HUES64 (cell line): ENCODE data around the gene LRRC38.
A peak's percentile ranks its signal among the peaks of the same experiment; 100 is the strongest.

Experiments used
- H3K27ac ChIP-seq: 2 replicates; pipeline ENCODE4 v1.7.0; 2013; ENCODE audit warnings: low read depth, low read length, inconsistent platforms
- H3K27me3 ChIP-seq: 2 replicates; pipeline ENCODE4 v1.6.1; 2013; ENCODE audit warnings: mild to moderate bottlenecking, low read length; ENCODE audit not compliant: insufficient read depth
- H3K36me3 ChIP-seq: 2 replicates; pipeline ENCODE4 v1.6.1; 2013; ENCODE audit warnings: mild to moderate bottlenecking, low read length; ENCODE audit not compliant: insufficient read depth
- H3K4me1 ChIP-seq: 2 replicates; pipeline ENCODE4 v1.6.1; 2013; ENCODE audit warnings: mild to moderate bottlenecking, low read length, moderate library complexity; ENCODE audit not compliant: insufficient read depth
- H3K4me3 ChIP-seq: 2 replicates; pipeline ENCODE4 v1.5.1; 2013; ENCODE audit warnings: mild to moderate bottlenecking, low read length, moderate library complexity
- H3K9ac ChIP-seq: 2 replicates; pipeline ENCODE4 v1.6.1; 2013; ENCODE audit warnings: mild to moderate bottlenecking, low read depth, low read length
- H3K9me3 ChIP-seq: 2 replicates; pipeline ENCODE4 v1.6.1; 2013; ENCODE audit warnings: low read depth, low read length; ENCODE audit not compliant: insufficient read depth
- WGBS: fragments of 150-250, 120-280 bp; methylation state at CpG from one replicate; pipeline ENCODE4 v1.1.7; 2013; ENCODE audit warnings: missing lambda C conversion rate; 5-methylcytosine and 5-hydroxymethylcytosine counted together

Gene LRRC38

DNA sequence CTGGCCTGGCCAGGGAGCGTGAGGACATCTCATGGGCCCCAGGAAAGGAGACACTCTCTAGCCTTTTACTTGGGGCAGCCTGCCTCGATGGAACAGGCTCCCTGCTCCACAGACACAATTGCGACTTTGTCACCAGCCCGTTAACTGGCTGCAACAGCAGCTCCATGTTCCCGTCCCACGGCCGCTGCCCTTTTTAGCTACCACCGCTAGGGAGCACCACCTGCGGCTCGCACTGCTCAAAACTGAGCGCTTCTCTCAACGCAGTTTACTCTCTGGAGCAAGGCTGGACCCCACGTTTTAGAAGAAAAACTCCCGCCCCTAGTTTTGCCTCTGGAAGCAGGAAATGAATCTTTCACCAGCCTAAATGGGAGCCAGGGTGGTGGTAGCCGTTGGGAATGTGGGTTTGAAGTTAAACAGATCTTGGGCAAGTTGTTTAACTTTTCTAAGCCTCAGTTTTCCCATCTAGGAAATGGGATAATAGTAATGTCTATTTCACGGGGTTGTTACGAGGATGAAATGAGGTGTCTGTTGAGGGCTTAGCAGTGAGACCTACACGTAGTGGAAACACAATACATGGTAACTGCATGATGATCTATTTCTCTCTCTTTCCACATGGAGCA lies 3.5 kb upstream of the LRRC38 start:
- Histone ChIP-seq H3K27ac (no peak overlapping the region), H3K4me1 (peaks cover 3% of the 10 kb centered on the region), H3K9me3 (0 out of 2 replicates have a peak, but pooled peaks cover 3% of the 10 kb centered on the region), H3K36me3 (no peaks in the 10 kb centered on the region), H3K27me3 (peaks cover 57% of the 10 kb centered on the region), H3K4me3 (no peak overlapping the region), H3K9ac (no peak overlapping the region)
- 26% methylated on average over 18 of the region's 18 CpGs for WGBS

DNA sequence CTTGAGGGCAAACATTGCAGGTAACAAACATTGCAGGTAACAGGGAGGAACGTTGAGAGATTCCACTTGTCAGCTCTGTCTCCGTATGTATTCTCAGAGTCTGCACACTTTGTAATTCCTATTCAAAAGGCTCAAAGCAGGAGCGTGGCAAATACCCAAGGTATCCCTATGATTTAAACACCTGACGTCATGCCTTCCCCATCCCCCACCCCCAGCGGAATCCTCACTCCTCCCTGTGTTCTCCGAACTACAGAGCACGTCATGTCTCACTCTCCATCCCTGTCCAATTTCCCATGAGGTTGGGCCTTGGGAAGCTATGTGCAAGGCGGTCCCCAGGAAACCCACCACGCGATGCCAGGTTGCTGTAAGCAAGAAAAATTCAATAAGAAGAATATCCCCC lies 2.8 kb upstream of the LRRC38 start:
- 80% methylated on average over 10 of the region's 10 CpGs for WGBS
- H3K4me3 ChIP-seq: no peak overlapping the region

DNA sequence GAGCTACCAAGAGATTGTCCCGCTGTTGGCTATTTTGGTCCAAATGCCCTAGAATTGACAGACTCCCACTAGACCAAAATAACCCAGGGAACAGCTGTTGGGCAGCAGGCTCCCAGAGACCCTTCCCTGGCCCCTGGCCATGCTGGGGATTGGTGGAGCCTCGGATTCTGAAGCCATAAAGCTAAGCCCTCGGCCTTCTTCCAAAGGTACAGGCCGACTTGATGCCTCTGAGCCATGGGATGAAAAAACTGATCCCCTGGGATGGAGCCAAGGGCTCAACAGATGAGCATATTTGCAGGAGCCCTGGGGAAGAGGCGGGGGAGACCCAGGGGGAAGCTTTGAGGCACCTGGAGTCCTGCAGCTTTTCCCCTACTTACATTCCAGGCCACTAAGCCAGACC lies 1.0 kb upstream of the LRRC38 start:
- H3K27ac ChIP-seq: no peak overlapping the region
- H3K9ac ChIP-seq: no peak overlapping the region
- 0 out of 2 replicates have a peak, but pooled peaks cover 3% of the 10 kb centered on the region for H3K9me3 ChIP-seq
- H3K4me3 ChIP-seq: no peak overlapping the region
- H3K27me3 ChIP-seq: peaks cover 82% of the 10 kb centered on the region
- 73% methylated on average over 5 of the region's 5 CpGs for WGBS
- H3K36me3 ChIP-seq: no peaks in the 10 kb centered on the region
- peaks cover 5% of the 10 kb centered on the region for H3K4me1 ChIP-seq

More for the DNA sequence above, 2.8 kb upstream of the LRRC38 start:
- Histone ChIP-seq H3K9me3 (0 out of 2 replicates have a peak, but pooled peaks cover 3% of the 10 kb centered on the region), H3K4me1 (peaks cover 5% of the 10 kb centered on the region), H3K27ac (no peak overlapping the region), H3K36me3 (no peaks in the 10 kb centered on the region), H3K9ac (no peak overlapping the region), H3K27me3 (peaks cover 64% of the 10 kb centered on the region)

DNA sequence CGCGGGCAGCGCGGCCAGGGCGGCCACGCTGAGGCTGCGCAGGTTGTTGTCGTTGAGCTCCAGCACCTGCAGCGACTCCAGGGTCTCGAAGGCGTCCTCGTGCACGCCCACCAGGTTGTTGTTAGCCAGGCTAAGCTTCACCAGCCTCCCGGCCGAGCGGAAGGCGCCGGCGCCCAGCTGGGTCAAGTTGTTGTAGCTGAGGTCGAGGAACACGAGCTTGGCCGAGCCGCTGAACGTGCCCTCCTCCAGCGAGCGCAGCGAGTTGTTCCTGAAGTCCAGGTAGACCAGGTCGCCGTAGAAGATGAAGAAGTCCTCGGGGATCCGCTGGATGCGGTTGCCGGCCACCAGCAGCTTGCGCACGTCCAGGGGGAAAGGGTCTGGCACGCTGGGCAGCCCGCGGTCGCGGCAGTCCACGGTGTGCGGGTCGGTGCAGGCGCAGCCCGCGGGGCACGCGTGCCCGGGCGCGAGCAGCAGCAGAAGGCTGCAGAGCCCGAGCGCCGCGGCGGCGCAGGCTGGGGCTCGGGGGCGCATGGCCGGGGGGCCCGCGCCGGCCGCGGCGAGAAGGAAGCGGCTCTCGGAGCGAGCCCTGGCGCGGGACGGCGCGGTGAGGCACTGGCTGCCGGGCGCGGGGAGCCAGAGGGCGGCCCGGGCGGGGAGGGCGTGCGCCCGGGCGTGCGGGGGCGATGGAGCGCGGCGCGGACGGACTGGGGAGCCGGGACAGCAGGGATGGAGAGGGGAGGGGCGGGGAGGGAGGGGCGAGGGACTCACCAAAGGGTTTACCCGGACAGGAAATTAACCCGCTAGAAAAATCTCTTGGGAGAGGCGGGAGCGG lies 524 bp downstream of the LRRC38 start:
- WGBS: 2% methylated on average over 98 of the region's 98 CpGs
- Histone ChIP-seq H3K4me3 (peak overlapping the region; percentile 49), H3K9me3 (no peaks in the 10 kb centered on the region)

DNA sequence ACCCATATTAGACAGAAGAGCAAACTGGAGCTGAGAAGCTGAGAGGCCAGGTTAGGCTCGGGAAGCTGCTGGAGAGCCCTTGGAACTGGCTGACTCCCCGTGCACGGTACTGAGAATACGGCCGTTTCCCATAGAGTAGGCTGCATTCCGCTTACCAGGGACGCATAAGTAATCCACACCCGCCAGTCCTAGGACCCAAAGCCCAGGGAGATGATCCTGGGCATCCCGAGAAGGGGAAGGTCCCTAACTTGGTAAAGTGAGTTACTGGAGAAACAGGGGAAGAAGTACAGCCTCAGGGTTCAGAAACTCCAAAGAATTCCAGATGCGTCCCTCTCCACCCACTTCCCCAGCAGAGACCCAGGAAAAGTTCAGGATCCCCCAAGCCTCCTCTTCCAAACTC lies 1.3 kb downstream of the LRRC38 start:
- Histone ChIP-seq H3K27me3 (peaks cover 88% of the 10 kb centered on the region), H3K36me3 (no peaks in the 10 kb centered on the region), H3K9me3 (no peaks in the 10 kb centered on the region), H3K4me3 (peak overlapping the region; percentile 49; the same call in 1 of the 2 replicates), H3K27ac (no peak overlapping the region), H3K4me1 (peaks cover 5% of the 10 kb centered on the region), H3K9ac (no peak overlapping the region)
- WGBS: 17% methylated on average over 10 of the region's 10 CpGs

More for the DNA sequence above, 524 bp downstream of the LRRC38 start:
- H3K4me1 ChIP-seq: peaks cover 5% of the 10 kb centered on the region
- no peaks in the 10 kb centered on the region for H3K36me3 ChIP-seq
- H3K27me3 ChIP-seq: peaks cover 94% of the 10 kb centered on the region
- H3K9ac ChIP-seq: no peak overlapping the region
- no peak overlapping the region for H3K27ac ChIP-seq

DNA sequence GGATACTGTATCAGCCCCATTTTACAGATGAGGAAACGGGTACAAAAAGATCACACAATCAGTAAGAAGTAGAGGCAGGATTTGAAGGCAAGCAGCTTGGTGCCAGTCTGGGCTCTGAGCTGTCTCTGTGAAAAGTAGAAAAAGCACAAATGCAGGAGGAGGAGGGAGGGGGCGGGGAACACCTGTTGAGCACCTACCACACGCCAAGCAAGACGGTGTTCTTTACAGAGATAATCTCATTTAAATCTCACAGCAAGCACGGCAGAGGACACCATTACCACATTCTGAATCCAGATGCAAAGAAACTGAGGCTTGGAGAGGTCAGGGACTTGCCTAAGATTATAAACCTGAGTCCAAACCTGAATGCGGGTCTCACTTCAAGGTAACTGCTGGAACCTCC lies 3.3 kb downstream of the LRRC38 start:
- Histone ChIP-seq H3K9ac (no peak overlapping the region), H3K36me3 (no peaks in the 10 kb centered on the region), H3K27me3 (peaks cover 72% of the 10 kb centered on the region), H3K4me3 (no peak overlapping the region), H3K4me1 (peaks cover 6% of the 10 kb centered on the region), H3K27ac (no peak overlapping the region), H3K9me3 (no peaks in the 10 kb centered on the region)
- 68% methylated on average over 5 of the region's 6 CpGs for WGBS

DNA sequence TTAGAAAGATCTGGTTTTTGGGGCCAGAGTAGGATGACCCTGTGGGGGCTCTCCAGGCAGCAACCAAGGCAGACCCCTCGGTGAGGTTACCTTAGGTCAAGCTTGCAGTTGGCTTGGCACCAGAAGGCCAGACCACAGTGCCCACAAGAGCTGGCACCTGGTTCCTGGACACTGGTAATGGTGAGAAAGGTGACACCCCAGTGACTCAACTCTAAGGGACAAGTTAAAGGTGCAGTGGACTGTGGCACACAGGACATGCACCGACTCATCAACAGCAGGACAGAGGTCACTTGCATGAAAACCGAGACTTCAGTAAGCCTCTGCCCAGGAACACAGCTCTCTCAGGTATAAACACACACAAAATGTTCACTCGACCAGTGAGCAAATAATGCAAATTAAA lies 6.7 kb downstream of the LRRC38 start:
- no peaks in the 10 kb centered on the region for H3K9me3 ChIP-seq
- peaks cover 41% of the 10 kb centered on the region for H3K27me3 ChIP-seq
- H3K9ac ChIP-seq: no peak overlapping the region
- 92% methylated on average over 4 of the region's 4 CpGs for WGBS
- H3K4me1 ChIP-seq: peaks cover 9% of the 10 kb centered on the region; the same call in 1 of the 2 replicates
- H3K4me3 ChIP-seq: no peak overlapping the region
- no peaks in the 10 kb centered on the region for H3K36me3 ChIP-seq
- H3K27ac ChIP-seq: no peak overlapping the region

DNA sequence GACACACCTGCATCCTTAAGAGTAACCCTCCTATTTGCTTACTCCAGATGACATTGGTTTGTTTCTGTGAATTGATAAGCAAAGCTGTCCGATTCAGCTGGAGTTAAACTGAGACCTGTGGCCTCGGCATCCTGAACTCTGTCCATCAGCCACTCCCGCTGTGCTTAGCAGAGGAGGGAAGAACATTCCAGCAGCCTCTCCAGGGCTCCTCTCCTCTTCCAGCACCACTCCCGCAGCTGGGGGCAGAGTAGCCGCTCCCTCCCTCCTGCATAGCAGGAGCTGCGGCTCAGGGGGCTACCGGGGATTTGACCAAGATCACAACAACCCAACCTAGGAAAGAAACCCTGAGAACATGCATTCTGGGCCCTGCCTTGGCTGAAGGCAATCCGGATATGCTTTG lies 8.8 kb downstream of the LRRC38 start:
- H3K4me3 ChIP-seq: no peak overlapping the region
- H3K27ac ChIP-seq: no peak overlapping the region

DNA sequence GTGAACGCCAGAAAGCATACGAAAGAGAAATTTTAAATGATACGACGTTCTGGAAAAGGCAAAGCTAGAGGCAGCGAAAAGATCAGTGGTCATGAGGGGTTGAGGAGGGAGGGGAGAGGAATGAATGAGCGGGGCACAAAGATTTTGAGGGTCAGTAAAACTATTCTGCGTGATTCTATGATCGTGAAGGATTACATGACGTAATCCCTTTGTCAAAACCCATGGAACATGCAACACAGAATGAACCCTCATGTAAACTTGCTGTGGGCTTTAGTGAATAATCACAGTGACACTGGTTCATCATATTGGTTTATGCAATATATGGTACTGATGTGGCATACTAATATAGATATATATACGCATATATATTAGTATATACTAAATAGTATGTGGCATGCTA lies 13.0 kb downstream of the LRRC38 start:
- no peak overlapping the region for H3K4me3 ChIP-seq
- no peaks in the 10 kb centered on the region for H3K9me3 ChIP-seq
- H3K4me1 ChIP-seq: peaks cover 13% of the 10 kb centered on the region; the same call in 1 of the 2 replicates
- H3K27me3 ChIP-seq: peaks cover 6% of the 10 kb centered on the region; the same call in 1 of the 2 replicates
- no peaks in the 10 kb centered on the region for H3K36me3 ChIP-seq
- no peak overlapping the region for H3K27ac ChIP-seq
- no peak overlapping the region for H3K9ac ChIP-seq
- 96% methylated on average over 9 of the region's 10 CpGs for WGBS

More for the DNA sequence above, 8.8 kb downstream of the LRRC38 start:
- Histone ChIP-seq H3K9me3 (no peaks in the 10 kb centered on the region), H3K36me3 (no peaks in the 10 kb centered on the region), H3K4me1 (peaks cover 9% of the 10 kb centered on the region; the same call in 1 of the 2 replicates), H3K9ac (no peak overlapping the region), H3K27me3 (peaks cover 20% of the 10 kb centered on the region)
- WGBS: 33% methylated on average over 8 of the region's 8 CpGs

DNA sequence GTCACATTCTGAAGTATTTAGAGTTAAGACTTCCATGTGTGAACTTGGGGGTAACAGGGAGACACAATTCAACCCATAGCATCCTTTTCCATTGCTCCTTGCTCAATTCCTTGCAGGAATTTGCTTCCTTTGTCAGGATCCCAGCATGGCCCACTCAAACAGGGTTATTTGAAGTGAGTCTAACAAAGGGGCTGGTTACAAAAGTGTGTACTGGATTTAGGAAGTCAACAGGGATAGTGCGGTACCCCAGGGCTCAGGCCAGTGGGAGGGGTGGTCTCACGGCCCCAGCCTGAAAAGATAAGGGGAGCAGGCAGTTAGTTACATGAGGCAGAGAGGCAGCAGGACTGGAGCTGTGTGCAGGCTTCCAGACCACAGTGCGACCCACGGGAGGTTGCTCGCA lies 14.4 kb downstream of the LRRC38 start:
- Histone ChIP-seq H3K9ac (no peak overlapping the region), H3K27ac (peak overlapping the region; percentile 41; the same call in 1 of the 2 replicates), H3K4me3 (no peak overlapping the region), H3K27me3 (no peaks in the 10 kb centered on the region), H3K9me3 (no peaks in the 10 kb centered on the region), H3K36me3 (no peaks in the 10 kb centered on the region), H3K4me1 (0 out of 2 replicates have a peak, but pooled peaks cover 4% of the 10 kb centered on the region)
- 80% methylated on average over 5 of the region's 5 CpGs for WGBS

DNA sequence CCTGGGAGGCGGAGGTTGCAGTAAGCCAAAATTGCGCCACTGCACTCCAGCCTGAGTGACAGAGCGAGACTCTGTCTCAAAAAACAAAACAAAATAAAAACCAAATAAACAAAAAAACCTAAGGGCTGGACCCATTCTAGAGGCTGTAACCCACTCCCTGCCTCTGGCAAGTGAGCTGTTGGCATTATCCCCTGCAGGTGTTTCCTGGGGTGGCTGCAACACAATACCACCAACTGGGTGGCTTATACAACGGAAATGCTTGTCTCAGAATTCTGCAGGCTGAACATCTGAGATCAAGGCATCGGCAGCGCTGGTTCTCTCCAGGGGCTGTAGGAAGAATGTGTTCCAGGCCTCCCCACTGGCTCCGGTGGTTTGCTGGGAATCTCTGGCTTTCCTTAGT lies 15.2 kb downstream of the LRRC38 start:
- Histone ChIP-seq H3K27me3 (no peaks in the 10 kb centered on the region), H3K4me3 (no peak overlapping the region), H3K9ac (no peak overlapping the region), H3K36me3 (no peaks in the 10 kb centered on the region), H3K9me3 (no peaks in the 10 kb centered on the region), H3K4me1 (0 out of 2 replicates have a peak, but pooled peaks cover 4% of the 10 kb centered on the region), H3K27ac (no peak overlapping the region)
- 72% methylated on average over 7 of the region's 7 CpGs for WGBS
